Ramos (cell line): ENCODE results near the gene CNOT10.
"Not testable (repeated sequence)": the region's sequence is repeated elsewhere in the genome, so short reads cannot be mapped to it uniquely, and the experiment has no call there.

Experiments
- in situ Hi-C: fragments of 300-500 bp; cut with MboI; formaldehyde crosslinking; loops from one replicate; pipeline ENCODE4 v1.14.3; 2022; ENCODE audit warnings: low sequenced_read_pairs; ENCODE audit not compliant: unreplicated experiment

Gene CNOT10, protein sequence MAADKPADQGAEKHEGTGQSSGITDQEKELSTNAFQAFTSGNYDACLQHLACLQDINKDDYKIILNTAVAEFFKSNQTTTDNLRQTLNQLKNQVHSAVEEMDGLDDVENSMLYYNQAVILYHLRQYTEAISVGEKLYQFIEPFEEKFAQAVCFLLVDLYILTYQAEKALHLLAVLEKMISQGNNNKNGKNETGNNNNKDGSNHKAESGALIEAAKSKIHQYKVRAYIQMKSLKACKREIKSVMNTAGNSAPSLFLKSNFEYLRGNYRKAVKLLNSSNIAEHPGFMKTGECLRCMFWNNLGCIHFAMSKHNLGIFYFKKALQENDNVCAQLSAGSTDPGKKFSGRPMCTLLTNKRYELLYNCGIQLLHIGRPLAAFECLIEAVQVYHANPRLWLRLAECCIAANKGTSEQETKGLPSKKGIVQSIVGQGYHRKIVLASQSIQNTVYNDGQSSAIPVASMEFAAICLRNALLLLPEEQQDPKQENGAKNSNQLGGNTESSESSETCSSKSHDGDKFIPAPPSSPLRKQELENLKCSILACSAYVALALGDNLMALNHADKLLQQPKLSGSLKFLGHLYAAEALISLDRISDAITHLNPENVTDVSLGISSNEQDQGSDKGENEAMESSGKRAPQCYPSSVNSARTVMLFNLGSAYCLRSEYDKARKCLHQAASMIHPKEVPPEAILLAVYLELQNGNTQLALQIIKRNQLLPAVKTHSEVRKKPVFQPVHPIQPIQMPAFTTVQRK

DNA sequence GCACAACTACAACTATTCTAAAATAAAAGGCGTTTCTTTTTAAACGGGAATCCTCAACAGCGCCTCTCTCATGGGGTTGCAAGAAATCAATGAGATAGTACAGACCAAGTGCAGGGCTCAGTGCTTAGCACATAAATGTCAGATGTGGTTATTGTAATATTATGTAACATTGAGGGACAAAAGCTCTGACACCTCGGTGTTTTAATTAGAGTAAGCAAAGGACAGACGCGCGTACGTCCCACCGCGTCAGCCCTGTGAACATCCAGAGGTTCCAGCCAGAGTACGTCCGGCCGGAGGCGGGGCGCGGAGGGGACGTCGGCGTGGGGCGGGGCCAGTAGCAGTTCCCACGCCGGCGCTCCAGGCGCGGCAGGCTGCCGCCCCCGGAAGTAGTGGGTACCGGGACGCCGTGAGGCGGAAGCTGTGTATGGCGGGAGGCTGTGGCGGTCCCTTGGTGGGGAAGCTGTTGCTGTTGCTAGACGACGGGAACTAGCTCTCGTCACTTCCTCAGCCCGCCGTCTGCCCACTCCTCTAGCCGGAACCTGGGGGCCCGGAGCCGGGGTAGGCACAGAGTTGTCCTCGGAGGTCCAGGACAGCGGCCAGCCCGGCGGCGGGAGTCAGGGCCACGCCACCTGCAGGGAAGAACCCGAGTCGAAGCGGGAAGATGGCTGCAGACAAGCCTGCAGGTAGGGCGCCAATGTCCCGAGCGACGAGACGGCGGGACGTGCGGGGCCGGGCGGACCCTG, at the start of gene CNOT10:
CNOT10 (plus strand) TSS at position 389 of the 743 bp plus-strand sequence; CDS start at position 662, 273 bp downstream.
- in situ Hi-C loops: no loop called here

DNA sequence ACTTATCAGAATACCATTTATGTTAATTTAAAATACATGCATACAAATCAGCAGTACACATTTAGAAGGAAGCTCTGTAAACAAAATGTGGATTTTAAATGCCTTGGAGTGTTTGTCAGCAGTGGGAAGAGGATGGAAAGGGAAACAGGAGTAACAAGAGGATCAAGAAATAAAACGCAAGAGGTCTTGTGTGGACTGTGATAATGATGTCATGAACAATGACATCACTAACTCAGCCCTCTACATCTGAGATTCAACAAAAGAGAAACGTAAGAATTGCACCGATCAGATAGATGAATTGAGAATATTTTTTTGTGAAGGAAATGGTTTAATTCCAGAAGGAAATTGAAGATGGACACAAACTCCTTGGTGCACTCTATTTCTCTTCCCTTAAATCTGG, 44.0 kb upstream of the CNOT10 start:
- in situ Hi-C loops: no loop called here

DNA sequence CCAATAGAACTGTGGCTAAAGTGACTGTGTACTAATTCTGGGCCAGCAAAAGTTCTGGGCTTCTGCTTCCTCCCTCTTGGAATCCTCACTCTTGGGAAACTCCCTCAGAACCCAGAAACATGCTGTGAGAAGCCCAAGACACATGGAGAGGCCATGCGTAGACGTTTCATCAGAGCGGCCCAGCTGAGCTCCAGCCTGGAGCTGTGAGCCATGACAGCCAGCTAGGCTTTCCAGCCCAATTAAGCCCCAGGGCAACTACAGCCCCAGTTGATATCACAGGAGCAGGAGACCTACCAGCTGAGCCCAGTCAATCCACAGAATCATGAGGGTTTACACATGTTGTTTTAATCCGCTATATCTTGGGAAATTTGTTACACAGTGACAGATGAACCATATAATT, 43.6 kb upstream of the CNOT10 start:
- in situ Hi-C loops: no loop called here

DNA sequence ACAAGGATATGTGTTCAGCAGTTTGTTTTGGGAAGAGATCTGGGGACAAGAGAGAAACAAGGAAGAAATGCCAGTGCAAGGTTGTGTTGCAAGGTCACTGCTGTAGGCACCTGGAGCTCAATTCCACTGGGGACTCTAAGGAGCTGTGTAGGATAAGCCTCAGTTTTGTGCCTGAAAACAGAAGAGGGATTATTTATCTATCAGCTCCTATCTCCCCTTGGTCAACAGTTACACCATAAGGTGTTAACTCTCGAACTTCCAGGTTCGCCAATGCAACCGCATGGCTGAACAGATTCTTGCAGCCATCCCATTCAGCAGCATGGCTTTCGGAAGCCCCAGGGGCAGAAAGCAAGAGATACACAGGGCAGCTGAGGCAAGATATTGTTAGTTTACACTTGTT, 41.6 kb upstream of the CNOT10 start:
- in situ Hi-C loops: no loop called here

DNA sequence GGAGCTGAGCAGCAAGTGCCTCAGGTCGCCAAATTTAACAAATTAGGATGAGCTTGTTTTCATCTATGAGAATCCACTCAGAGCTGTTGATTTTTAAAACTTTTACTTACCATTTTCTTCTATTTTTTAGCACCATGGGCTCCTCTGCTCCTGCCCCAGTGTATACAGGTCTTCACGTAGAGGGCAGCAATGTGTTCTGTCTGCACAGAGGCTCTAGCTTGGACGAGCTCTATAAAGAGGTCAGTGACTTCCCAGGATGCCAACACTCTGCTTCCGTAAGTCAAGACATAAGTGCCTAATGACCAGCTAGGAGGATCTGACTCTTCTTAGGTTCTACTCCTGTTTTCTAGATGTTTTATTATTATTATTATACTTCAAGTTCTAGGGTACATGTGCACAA, 41.2 kb upstream of the CNOT10 start:
- in situ Hi-C loops: no loop called here

DNA sequence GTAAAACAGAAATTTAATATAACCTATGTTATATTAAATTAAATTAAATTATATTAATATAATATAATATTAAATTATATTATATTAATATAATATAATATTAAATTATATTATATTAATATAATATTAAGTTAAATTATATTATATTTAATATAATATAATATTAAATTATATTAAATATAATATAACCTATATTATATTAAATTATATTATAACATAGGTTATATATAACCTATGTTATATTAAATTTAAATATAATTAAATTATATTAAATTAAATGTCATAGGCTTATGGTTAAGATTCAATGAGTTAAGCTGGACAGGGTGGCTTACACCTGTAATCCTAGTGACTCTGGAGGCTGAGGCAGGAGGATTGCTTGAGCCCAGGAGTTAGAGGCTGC, 40.6 kb upstream of the CNOT10 start:
- in situ Hi-C loops: no loop called here

DNA sequence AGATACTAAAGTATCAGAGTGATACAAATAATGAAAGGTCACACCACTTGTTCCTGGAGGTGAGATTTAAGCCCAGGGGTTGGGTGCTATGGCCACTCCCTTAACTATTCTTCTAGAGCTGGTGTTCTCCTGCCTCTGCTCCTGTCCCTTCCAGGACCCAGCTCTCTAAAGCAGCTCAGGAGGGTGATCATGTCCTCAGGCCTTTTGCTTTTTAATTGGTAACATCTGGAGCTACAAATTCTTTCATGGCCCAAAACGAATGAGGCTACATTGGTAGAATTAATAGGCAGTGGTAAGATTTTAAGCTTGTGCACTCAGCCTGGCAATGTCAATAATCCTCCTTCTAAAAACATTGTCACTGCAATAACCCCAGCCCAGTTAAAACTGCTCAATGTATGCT, 38.2 kb upstream of the CNOT10 start:
- in situ Hi-C loops: no loop called here

DNA sequence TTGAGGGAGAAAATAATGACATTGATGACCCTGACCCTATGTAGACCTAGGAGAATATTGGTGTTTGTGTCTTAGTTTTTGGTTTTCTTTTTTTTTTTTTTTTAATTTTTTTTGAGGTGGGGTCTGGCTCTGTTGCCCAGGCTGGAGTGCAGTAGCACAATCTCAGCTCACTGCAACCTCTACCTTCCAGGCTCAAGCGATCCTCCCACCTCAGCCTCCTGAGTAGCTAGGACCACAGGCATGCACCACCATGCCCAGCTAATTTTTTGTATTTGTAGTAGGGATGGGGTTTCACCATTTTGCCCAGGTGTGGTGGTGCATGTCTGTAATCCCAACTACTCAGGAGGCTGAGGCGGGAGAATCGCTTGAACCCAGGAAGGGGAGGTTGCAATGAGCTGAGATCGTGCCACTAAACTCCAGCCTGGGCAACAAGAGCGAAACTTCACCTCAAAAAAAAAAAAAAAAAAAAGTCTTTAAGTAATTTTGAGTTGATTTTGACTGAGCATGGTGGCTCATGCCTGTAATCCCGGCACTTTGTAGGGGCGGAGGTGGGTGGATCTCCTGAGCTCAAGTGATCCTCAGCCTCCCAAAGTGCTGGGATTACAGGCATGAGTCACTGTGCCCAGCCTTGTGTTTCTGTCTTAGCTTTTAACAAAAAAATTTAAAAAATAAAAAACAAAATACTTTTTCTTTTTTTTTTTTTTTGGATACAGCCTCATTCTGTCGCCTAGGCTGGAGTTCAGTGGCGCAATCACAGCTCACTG, 32.5 kb upstream of the CNOT10 start:
- in situ Hi-C loops: not testable (repeated sequence)

DNA sequence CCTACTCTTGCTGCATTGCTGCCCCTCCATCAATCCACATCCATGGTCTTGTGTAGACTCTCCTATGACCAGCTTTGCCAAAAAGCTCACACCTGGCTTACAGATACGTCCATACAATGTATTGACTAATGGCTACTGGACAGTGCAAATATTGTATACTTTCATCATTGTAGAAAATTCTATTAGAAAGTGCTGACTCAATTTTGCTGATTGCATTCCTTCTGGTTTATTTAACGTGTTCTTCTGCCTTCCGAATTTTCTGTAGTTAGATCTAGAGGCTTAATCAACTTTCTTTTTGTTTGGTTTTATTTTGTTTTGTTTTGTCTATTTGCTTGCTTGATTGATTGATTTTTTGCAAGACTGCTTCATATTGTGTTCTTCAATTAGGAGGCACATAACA, 29.8 kb upstream of the CNOT10 start:
- in situ Hi-C loops: no loop called here

DNA sequence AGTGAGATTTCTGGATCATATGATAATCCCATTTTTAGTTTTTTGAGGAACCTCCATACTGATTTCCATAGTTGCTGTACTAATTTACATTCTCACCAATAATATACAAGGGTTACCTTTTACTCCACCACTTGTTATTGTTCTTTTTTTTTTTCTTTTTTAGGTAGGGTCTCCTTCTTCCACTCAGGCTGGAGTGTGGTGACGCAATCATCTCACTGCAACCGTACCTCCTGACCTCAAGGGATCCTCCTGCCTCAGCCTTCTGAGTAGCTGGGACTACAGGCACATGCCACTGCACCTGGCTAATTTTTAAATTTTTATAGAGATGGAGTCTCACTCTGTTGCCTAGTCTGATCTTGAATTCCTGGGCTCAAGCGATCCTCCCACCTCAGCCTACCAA, 24.4 kb upstream of the CNOT10 start:
- in situ Hi-C loops: no loop called here

DNA sequence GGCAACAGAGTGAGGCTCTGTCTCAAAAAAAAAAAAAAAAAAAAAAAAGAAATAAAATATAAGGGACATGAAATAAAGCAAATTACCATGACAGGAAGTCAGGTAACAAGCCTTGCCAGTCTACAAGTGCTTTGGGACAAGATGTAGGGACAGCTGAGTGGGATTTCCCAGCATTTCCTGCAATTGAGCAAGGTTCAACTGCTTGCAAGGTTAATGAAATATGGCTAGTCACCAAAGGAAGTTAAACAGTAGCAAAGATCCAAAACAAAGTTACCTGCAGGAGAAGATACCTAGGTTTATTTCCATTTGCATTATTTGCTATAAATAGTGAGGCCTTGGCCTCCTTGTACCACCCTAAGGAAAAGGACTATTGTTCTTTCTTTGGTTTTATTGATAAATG, 22.3 kb upstream of the CNOT10 start:
- in situ Hi-C loops: no loop called here

DNA sequence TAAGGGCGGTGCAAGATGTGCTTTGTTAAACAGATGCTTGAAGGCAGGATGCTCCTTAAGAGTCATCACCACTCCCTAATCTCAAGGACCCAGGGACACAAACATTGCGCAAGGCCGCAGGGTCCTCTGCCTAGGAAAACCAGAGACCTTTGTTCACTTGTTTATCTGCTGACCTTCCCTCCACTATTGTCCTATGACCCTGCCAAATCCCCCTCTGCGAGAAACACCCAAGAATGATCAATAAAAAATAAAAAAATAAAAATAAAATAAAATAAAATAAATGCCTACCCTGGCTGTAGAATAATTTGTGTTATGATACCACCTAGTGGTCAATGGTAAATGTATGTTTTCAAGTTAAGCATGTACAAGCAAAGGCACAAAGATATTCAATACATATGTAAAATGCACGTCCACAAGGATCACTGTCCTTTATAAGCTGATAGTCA, 20.3 kb upstream of the CNOT10 start:
- in situ Hi-C loops: loop anchor here (5.0 kb wide), 1 partner anchor 162 kb away; the partner anchor contains the start of gene CMTM6

DNA sequence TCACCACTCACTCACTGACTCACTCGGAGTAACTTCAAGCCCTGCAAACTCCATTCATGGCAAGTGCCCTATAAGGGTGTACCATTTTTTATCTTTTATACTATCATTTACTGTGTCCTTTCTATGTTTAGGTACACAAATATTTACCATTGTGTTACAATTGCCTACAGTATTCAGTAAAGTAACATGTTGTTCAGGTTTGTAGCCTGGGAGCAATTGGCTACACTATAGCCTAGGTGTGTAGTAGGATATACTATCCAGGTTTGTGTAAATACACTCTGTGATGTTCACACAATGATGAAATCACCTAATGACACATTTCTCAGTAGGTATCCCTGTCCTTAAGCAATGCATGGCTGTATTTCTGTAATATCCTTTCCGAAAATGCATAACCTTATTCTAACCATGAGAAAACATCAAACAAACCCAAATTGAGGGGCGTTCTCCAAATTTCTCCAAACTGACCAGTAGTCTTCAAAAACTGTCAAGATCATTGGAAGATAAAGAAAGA, 17.9 kb upstream of the CNOT10 start:
- in situ Hi-C loops: loop anchor here (5.0 kb wide), 1 partner anchor 165 kb away; the partner anchor contains the start of gene CMTM6

DNA sequence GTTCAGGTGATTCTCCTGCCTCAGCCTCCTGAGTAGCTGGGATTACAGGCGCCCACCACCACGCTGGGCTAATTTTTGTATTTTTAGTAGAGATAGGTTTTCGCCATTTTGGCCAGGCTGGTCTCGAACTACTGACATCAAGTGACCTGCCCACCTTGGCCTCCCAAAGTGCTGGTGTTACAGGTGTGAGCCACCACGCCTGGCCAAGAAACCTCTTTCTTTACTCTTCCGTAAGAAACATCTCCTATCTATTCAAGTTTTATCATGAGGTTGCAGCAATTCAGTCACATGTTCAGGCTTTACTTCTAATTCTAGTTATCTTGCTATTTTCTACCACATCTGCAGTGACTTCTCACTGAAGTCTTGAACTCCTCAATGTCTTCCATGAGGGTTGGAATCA, 15.8 kb upstream of the CNOT10 start:
- in situ Hi-C loops: loop anchor here (5.0 kb wide), 1 partner anchor 167 kb away; the partner anchor contains the start of gene CMTM6

DNA sequence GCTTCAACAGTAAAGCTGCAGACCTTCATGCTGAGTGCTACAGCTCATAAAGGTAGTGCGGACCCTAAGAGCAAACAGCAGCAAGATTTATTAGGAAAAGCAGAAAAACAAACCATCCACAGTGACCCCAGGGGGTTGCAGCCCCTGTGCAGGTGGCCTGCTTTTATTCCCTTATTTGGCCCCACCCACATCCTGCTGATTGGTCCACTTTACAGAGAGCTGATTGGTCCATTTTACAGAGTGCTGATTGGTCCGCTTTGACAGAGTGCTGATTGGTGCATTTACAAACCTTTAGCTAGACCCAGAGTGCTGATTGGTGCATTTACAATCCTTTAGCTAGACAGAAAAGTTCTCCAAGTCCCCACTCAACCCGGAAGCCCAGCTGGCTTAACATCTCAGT, 11.3 kb upstream of the CNOT10 start:
- in situ Hi-C loops: not testable (repeated sequence)

DNA sequence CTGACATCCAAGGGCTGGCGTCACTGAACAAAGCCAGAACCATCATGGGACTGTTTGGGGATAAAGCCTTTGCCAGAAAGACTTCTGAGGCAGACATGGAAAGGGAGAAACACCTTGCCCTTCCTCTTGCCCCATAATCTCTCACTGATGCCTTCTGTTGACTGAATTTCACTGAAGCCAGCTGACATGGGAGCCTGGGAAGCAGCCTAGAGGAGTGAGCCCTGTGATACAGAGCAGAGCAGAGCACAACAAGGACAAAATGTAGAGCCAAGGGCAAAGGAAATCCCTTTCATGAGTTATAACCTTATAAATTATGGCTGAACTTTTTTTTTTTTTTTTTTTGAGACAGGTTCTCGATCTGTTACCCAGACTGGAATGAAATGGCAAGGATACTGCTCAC, 9.8 kb upstream of the CNOT10 start:
- in situ Hi-C loops: no loop called here

DNA sequence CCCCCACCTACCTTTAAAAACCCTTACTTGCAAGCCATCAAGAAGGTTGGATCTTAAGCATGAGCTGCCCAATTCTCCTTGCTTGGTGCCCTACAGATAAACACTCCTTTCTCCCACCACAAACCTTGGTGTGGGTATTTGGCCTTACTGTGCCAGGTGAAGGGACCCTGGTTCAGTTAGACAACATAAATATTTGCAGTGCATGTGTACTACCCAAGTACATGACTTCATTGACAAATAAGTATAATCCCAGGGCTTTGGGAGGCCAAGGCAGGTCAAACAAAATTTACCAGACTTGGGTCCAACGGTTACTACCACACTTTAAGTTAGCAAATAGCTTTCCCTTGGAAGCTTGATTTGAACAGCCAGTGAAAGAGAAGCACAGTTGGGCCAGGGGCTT, 9.3 kb upstream of the CNOT10 start:
- in situ Hi-C loops: no loop called here

DNA sequence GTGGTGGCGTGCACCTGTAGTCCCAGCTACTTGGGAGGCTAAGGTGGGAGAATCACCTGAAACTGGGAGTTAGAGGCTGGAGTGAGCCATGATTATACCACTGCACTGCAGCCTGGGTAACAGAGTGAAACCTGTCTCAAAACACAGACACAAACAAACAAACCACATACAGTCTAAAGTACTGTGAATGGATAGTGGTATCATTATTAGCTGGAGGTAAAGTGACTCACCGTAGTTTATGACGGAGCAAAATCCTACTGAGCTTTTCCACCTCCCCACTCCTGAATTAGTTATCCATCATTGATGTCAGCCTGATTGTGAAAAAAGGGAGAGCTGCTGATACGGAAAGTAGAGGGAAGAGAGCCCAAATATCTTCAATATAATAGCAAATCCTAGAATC, 3.2 kb upstream of the CNOT10 start:
- in situ Hi-C loops: no loop called here

DNA sequence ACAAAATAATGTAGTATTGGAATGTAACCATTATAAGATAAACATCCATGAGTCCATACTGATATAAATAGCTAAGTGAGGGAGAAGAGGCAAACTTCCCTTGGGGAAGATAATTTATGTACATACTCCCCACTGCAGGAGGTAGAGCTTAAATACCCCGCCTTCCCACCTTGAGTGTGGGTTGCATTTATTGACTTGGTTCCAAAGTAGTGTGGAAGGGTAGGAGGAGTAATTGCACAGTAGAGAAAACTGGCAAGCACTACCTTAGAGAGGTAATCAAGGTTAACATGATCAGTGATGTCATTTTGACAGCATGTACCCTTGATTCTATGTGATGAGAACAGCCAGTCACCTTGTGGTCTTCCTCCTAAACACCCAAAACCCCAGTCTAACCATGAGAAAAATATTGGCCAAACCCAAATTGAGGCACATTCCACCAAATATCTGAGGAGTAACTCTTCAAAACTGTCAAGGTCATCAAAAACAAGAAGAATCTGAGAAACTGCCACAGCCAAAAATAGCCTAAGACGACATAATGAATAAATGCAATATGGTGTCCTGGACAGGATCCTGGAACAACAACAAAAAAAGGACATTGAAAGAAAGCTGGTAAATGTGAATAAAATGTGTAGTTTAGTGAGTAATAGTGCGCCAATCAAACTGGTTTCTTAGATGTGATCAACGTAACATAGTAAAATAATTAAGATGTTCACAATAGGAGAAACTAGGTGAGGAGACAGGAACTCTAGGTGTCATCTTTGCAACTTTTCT, 774 bp upstream of the CNOT10 start:
- in situ Hi-C loops: no loop called here
